Activated CD4-positive, alpha-beta T cell treated with anti-CD3 and anti-CD28 coated beads, Interleukin-2, amount 10 ng/mL, durations not matched to agents 24 days and 14 days (primary cell): ENCODE results near the gene CDC25B. TPM values are rescaled to one million over a fixed set of nuclear protein-coding genes. Genes with fewer than 3 reads are reported as not detected.

Experiments
- DNase-seq: peaks from one replicate; pipeline ENCODE4 v3.0.0; 2022
- H3K27ac Mint-ChIP-seq: one replicate; pipeline ENCODE4 v1.8.0; 2022; ENCODE audit warnings: mild to moderate bottlenecking, mixed read lengths
- H3K27me3 Mint-ChIP-seq: one replicate; pipeline ENCODE4 v1.8.0; 2022; ENCODE audit warnings: mixed read lengths
- H3K36me3 Mint-ChIP-seq: one replicate; pipeline ENCODE4 v1.8.0; 2022; ENCODE audit warnings: low read depth, mild to moderate bottlenecking, mixed read lengths
- H3K4me1 Mint-ChIP-seq: one replicate; pipeline ENCODE4 v1.8.0; 2021; ENCODE audit warnings: mixed read lengths
- H3K4me3 Mint-ChIP-seq: one replicate; pipeline ENCODE4 v1.8.0; 2022; ENCODE audit warnings: mild to moderate bottlenecking, moderate library complexity, mixed read lengths
- H3K9me3 Mint-ChIP-seq: one replicate; pipeline ENCODE4 v1.8.0; 2021; ENCODE audit warnings: mixed read lengths
- intact Hi-C: fragments of 100-400 bp; cut with micrococcal nuclease; formaldehyde crosslinking; loops from one replicate; pipeline ENCODE4 v1.15.1; 2023
- total RNA-seq: library from RNA; stranded (reverse); gene quantifications from 2 replicates; pipeline ENCODE4 v1.2.3, GENCODE V29; 2022

The CDC25B gene
- total RNA-seq, 1 donor from 2014 or later, result 75.5 TPM

DNA sequence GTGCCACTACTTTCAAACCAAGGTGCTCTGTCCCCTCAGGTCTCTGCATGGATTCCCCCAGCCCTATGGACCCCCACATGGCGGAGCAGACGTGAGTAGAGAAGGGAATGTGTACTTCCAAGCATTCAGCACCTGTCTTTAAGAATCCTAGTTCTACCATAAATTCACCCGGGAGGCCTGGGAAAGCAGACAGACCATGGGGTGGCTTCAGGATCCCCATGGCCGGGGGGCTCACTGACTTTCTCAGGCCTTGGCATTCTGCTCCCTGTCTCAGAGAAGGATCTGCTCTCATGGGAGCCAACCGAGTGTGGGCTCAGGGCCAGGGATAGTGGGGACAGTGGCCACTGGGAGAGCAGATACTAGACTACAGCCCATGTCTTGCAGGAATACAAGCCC is 2.3 kb downstream of the CDC25B start:
- no peaks in the 10 kb centered on the region for H3K27me3 Mint-ChIP-seq
- peak overlapping the region; percentile 92 for H3K27ac Mint-ChIP-seq
- no peaks in the 10 kb centered on the region for H3K9me3 Mint-ChIP-seq
- DNase-seq, result no peak
- peaks cover 48% of the 10 kb centered on the region for H3K36me3 Mint-ChIP-seq
- peak overlapping the region; percentile 97 for H3K4me3 Mint-ChIP-seq
- intact Hi-C loops, result loop anchor here (5.0 kb wide), 1 partner anchor 214 kb away; no protein-coding TSS in a partner anchor
- peaks cover 52% of the 10 kb centered on the region for H3K4me1 Mint-ChIP-seq

DNA sequence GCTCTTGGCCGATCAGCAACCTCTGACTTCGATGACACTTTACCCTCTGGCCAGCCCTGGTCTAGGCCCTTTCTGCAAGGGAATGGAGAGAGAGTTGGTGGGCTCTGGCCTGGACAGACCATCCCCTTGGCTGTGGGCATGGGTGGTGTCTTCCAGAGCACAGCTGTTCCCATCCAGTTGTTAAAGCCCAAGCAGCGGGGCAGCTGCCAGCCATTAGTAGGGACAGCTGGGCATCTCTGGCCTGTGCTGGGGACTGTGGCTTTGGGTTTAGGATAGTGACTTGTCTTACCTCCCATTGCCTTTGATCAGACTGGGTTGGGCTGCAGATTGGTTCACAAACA is 2.8 kb downstream of the CDC25B start:
- Mint-ChIP-seq H3K36me3 (peaks cover 53% of the 10 kb centered on the region), H3K4me3 (peak overlapping the region; percentile 97), H3K27ac (peak overlapping the region; percentile 85), H3K4me1 (peaks cover 57% of the 10 kb centered on the region), H3K9me3 (no peaks in the 10 kb centered on the region), H3K27me3 (no peaks in the 10 kb centered on the region)
- no peak for DNase-seq
- intact Hi-C loops, result loop anchor here (5.0 kb wide), 1 partner anchor 213 kb away; no protein-coding TSS in a partner anchor

DNA sequence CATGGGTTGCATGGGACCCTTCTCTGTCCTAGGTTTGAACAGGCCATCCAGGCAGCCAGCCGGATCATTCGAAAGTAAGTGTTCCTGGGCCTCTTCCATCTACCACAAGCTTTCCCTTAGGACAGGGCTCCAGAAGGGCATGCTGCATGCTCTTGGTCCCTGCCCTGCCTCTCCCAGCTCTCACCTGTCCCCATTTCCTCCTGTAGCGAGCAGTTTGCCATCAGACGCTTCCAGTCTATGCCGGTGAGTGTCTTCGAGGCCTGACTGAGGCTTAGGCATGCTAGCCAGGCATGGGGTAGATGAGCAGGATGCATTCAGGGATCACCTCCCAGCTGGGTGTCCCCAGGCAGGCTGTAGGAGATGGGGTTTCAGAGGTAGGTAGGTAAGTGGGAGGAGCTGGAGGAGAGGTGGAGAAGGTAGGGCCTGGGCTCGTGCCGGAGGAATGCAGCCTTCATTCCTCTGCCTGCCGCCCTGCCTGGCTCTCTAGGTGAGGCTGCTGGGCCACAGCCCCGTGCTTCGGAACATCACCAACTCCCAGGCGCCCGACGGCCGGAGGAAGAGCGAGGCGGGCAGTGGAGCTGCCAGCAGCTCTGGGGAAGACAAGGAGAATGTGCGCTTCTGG is 4.3 kb downstream of the CDC25B start:
- Mint-ChIP-seq H3K36me3 (peaks cover 65% of the 10 kb centered on the region), H3K9me3 (no peaks in the 10 kb centered on the region)
- intact Hi-C loops, result no loop called here

GRCh38 chr20:3800878-3801260 is 4.8 kb downstream of the CDC25B start:
- Mint-ChIP-seq H3K4me1 (peaks cover 63% of the 10 kb centered on the region), H3K4me3 (no peak overlapping the region), H3K27me3 (no peaks in the 10 kb centered on the region), H3K27ac (peak overlapping the region; percentile 48), H3K36me3 (peaks cover 70% of the 10 kb centered on the region), H3K9me3 (no peaks in the 10 kb centered on the region)
- DNase-seq, result no peak
- intact Hi-C loops, result no loop called here

More for the DNA sequence above, 4.3 kb downstream of the CDC25B start:
- H3K27ac Mint-ChIP-seq, result peak overlapping the region; percentile 77
- no peaks in the 10 kb centered on the region for H3K27me3 Mint-ChIP-seq
- H3K4me3 Mint-ChIP-seq, result peak overlapping the region; percentile 97
- H3K4me1 Mint-ChIP-seq, result peaks cover 62% of the 10 kb centered on the region
- DNase-seq, result no peak

DNA sequence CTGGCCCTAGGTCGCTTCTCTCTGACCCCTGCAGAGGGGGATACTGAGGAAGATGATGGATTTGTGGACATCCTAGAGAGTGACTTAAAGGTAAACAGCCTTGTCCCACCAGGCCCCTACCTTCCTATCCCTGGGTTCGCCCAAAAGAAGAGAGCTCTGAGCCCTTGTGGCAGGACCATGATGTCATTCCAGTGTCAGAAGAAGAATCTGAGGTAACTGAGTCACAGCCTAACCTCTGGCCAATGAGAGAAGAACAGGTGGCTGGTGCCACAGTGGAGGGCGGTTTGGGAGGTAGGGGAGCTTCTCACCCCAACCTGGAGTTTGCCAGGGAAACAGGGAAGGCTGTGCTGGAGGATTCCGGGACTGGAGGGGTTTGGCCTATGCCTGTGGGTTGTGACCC is 5.2 kb downstream of the CDC25B start:
- no peak for DNase-seq
- H3K27me3 Mint-ChIP-seq, result no peaks in the 10 kb centered on the region
- no peaks in the 10 kb centered on the region for H3K9me3 Mint-ChIP-seq
- no peak overlapping the region for H3K4me3 Mint-ChIP-seq
- H3K27ac Mint-ChIP-seq, result peak overlapping the region; percentile 58
- intact Hi-C loops, result no loop called here
- H3K4me1 Mint-ChIP-seq, result peaks cover 65% of the 10 kb centered on the region
- H3K36me3 Mint-ChIP-seq, result peaks cover 73% of the 10 kb centered on the region

GRCh38 chr20:3801846-3802245 is 5.7 kb downstream of the CDC25B start:
- no peaks in the 10 kb centered on the region for H3K9me3 Mint-ChIP-seq
- DNase-seq, result no peak
- peaks cover 76% of the 10 kb centered on the region for H3K36me3 Mint-ChIP-seq
- intact Hi-C loops, result no loop called here
- H3K27me3 Mint-ChIP-seq, result no peaks in the 10 kb centered on the region
- H3K4me3 Mint-ChIP-seq, result no peak overlapping the region
- H3K27ac Mint-ChIP-seq, result no peak overlapping the region
- H3K4me1 Mint-ChIP-seq, result peaks cover 65% of the 10 kb centered on the region

GRCh38 chr20:3802524-3803239 is 6.6 kb downstream of the CDC25B start:
- Mint-ChIP-seq H3K36me3 (peaks cover 73% of the 10 kb centered on the region), H3K4me1 (peaks cover 66% of the 10 kb centered on the region), H3K27me3 (no peaks in the 10 kb centered on the region), H3K4me3 (no peak overlapping the region), H3K9me3 (no peaks in the 10 kb centered on the region), H3K27ac (peak overlapping the region; percentile 14)
- intact Hi-C loops, result no loop called here
- DNase-seq, result no peak

DNA sequence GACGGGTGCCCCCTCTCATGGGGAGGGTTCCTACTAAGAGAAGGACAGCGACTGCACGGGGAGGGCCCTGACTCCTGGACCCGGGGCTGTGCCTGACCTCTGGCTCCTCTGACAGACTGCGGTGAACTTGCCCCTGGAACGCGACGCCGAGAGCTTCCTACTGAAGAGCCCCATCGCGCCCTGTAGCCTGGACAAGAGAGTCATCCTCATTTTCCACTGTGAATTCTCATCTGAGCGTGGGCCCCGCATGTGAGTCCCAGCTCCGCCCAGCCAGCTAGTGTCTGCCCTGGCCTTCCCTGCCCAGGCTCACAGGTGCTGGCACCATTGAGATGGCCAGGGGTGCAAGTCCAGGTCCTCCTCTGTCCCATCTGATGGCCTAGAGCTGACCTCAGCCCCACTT is 7.2 kb downstream of the CDC25B start:
- Mint-ChIP-seq H3K4me3 (no peak overlapping the region), H3K9me3 (no peaks in the 10 kb centered on the region), H3K4me1 (peaks cover 60% of the 10 kb centered on the region), H3K27me3 (no peaks in the 10 kb centered on the region), H3K36me3 (peaks cover 68% of the 10 kb centered on the region), H3K27ac (peak overlapping the region; percentile 72)
- intact Hi-C loops, result no loop called here
- no peak for DNase-seq

- H3K4me3 Mint-ChIP-seq, result no peak overlapping the region
- DNase-seq, result no peak
- peaks cover 54% of the 10 kb centered on the region for H3K4me1 Mint-ChIP-seq
- no peaks in the 10 kb centered on the region for H3K9me3 Mint-ChIP-seq
- H3K36me3 Mint-ChIP-seq, result peaks cover 67% of the 10 kb centered on the region
- peak overlapping the region; percentile 72 for H3K27ac Mint-ChIP-seq
- H3K27me3 Mint-ChIP-seq, result no peaks in the 10 kb centered on the region
- intact Hi-C loops, result no loop called here
Observed at GRCh38 chr20:3803854-3804253, 7.7 kb downstream of the CDC25B start.

- intact Hi-C loops, result no loop called here
- no peaks in the 10 kb centered on the region for H3K9me3 Mint-ChIP-seq
- peak overlapping the region; percentile 72 for H3K27ac Mint-ChIP-seq
- H3K27me3 Mint-ChIP-seq, result no peaks in the 10 kb centered on the region
- peaks cover 67% of the 10 kb centered on the region for H3K36me3 Mint-ChIP-seq
- H3K4me1 Mint-ChIP-seq, result peaks cover 51% of the 10 kb centered on the region
- no peak overlapping the region for H3K4me3 Mint-ChIP-seq
- no peak for DNase-seq
Observed at GRCh38 chr20:3804254-3804751, 8.2 kb downstream of the CDC25B start.

DNA sequence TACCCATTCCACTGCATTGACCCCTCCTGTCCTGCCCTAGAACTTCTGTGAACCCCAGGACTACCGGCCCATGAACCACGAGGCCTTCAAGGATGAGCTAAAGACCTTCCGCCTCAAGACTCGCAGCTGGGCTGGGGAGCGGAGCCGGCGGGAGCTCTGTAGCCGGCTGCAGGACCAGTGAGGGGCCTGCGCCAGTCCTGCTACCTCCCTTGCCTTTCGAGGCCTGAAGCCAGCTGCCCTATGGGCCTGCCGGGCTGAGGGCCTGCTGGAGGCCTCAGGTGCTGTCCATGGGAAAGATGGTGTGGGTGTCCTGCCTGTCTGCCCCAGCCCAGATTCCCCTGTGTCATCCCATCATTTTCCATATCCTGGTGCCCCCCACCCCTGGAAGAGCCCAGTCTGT is 8.7 kb downstream of the CDC25B start:
- H3K4me3 Mint-ChIP-seq, result no peak overlapping the region
- peaks cover 46% of the 10 kb centered on the region for H3K4me1 Mint-ChIP-seq
- intact Hi-C loops, result no loop called here

DNA sequence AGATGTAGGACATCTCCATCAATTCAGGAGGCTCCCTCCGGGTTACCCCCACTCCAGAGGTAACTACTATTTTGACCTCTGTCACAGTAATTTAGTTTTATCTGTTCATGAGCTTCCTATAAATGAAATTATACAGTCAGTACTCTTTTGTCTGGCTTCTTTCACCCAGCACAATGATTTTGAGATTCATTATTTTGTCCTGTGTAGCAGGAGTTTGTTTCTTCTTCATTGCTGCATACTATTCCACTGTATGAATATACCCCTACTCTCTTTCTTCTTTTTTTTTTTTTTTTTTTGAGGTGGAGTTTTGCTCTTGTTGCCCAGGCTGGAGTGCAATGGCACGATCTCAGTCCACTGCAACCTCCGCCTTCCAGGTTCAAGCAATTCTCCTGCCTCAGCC is 12.4 kb downstream of the CDC25B start:
- DNase-seq, result no peak
- Mint-ChIP-seq H3K36me3 (peaks cover 31% of the 10 kb centered on the region), H3K4me3 (no peak overlapping the region), H3K9me3 (no peaks in the 10 kb centered on the region), H3K27me3 (no peaks in the 10 kb centered on the region), H3K4me1 (peaks cover 55% of the 10 kb centered on the region), H3K27ac (no peak overlapping the region)
- intact Hi-C loops, result no loop called here

More for the DNA sequence above, 8.7 kb downstream of the CDC25B start:
- Mint-ChIP-seq H3K27ac (peak overlapping the region; percentile 85), H3K27me3 (no peaks in the 10 kb centered on the region), H3K36me3 (peaks cover 65% of the 10 kb centered on the region), H3K9me3 (no peaks in the 10 kb centered on the region)
- DNase-seq, result no peak

GRCh38 chr20:3811467-3812258 is 15.6 kb downstream of the CDC25B start:
- Mint-ChIP-seq H3K4me3 (peak overlapping the region; percentile 81), H3K27ac (peak overlapping the region; percentile 99), H3K4me1 (peaks cover 59% of the 10 kb centered on the region), H3K9me3 (no peaks in the 10 kb centered on the region), H3K27me3 (no peaks in the 10 kb centered on the region), H3K36me3 (peaks cover 5% of the 10 kb centered on the region)
- peak; percentile 94 for DNase-seq
- intact Hi-C loops, result loop anchor here (1.0 kb wide), 2 partner anchors 9 to 15 kb away; partner anchors contain the start of genes AP5S1 and CDC25B

DNA sequence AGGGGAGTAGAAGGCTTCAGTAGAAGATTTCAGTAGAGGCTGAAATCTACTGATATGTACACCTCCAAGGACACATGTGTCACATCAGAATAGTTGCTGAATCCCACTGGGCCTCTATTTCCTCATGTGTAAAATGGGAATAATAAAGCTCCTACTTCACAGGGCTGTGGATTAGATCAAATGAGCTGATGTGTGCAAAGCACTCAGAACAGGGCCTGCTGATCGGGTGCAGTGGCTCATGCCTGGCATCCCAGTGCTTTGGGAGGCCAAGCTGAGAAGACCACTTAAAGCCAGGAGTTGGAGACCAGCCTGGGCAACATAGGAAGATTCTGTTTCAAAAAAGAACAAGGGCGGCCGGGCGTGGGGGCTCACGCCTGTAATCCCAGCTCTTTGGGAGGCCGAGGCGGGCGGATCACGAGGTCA is 16.2 kb downstream of the CDC25B start:
- H3K4me1 Mint-ChIP-seq, result peaks cover 53% of the 10 kb centered on the region
- peak overlapping the region; percentile 99 for H3K27ac Mint-ChIP-seq
- intact Hi-C loops, result no loop called here
- peak overlapping the region; percentile 81 for H3K4me3 Mint-ChIP-seq
- H3K9me3 Mint-ChIP-seq, result no peaks in the 10 kb centered on the region
- no peaks in the 10 kb centered on the region for H3K27me3 Mint-ChIP-seq
- DNase-seq, result no peak
- H3K36me3 Mint-ChIP-seq, result no peaks in the 10 kb centered on the region
